Esophagus squamous epithelium (tissue), 5 donors: Measurements from ENCODE around the gene ERC1. TPM values are rescaled to one million over a fixed set of nuclear protein-coding genes. Genes with fewer than 3 reads are reported as not detected.

ENCODE experiments used
- DNase-seq: peaks from one replicate; lab custom pipeline; 2025; lab: John Stamatoyannopoulos, UW
- H3K27ac ChIP-seq, 4 donors: fragments of 200-600 bp; sonication (generic); one replicate each; pipeline ENCODE4 v1.5.1; 2016 to 2019; ENCODE audit warnings: mild to moderate bottlenecking in 1 of 4
- H3K27me3 ChIP-seq, 4 donors: fragments of 200-600 bp; sonication (generic); 1 replicate in 3 of 4; 2 replicates in 1 of 4; pipeline versions ENCODE4 v1.5.1 to v1.6.0; 2017 to 2021; ENCODE audit warnings: antibody characterized with exemption in 1 of 4
- H3K36me3 ChIP-seq, 3 donors: fragments of 200-600 bp; sonication (generic); one replicate each; pipeline ENCODE4 v1.5.1; 2016 to 2019
- H3K4me1 ChIP-seq, 3 donors: fragments of 200-600 bp; sonication (generic); one replicate each; pipeline ENCODE4 v1.5.1; 2017 to 2019
- H3K4me3 ChIP-seq, 4 donors: fragments of 200-600 bp; sonication (generic); 1 replicate in 3 of 4; 2 replicates in 1 of 4; pipeline ENCODE4 v1.5.1; 2016 to 2019; ENCODE audit warnings: mild to moderate bottlenecking in 2 of 4, moderate library complexity in 1 of 4
- H3K9me3 ChIP-seq, 3 donors: fragments of 200-600 bp; sonication (generic); one replicate each; pipeline ENCODE4 v1.5.1; 2016 to 2019
- POLR2A ChIP-seq, 4 donors: fragments of 450-650 bp; IDR thresholded peaks; one replicate each; pipeline ENCODE4 v1.6.1; 2017; ENCODE audit warnings: antibody characterized with exemption in 4 of 4, mild to moderate bottlenecking in 4 of 4, moderate library complexity in 3 of 4
- WGBS, 2 donors: methylation state at CpG; one replicate each; pipeline ENCODE4 v1.1.5; 2018; 5-methylcytosine and 5-hydroxymethylcytosine counted together
- intact Hi-C: fragments of 100-400 bp; cut with DNase I; formaldehyde crosslinking; loops from one replicate; pipeline ENCODE4 v1.15.0; 2022
- total RNA-seq, 4 donors: library from RNA; depleted of rRNA; stranded (reverse); fragments of >200 nt; gene quantifications; one replicate each; pipeline ENCODE4 v1.1.0, GENCODE V29; 2016
- TF ChIP-seq, protein P1 (sequence below), 6 experiments: fragments of 450-650 bp in 4 of 6; fragments of 200-600 bp in 2 of 6; sonication (generic) in 2 of 6; IDR thresholded peaks; one replicate each; pipeline ENCODE4 v1.5.1; 2016 to 2019; ENCODE audit warnings: antibody characterized with exemption in 6 of 6, mild to moderate bottlenecking in 4 of 6, moderate library complexity in 4 of 6
- donor health status: DM: yes; HTN: yes; CAD: no.

ERC1 gene
- total RNA-seq, 4 donors from 2014 or later: 19.0 to 50.7 (median 37.5) TPM

DNA sequence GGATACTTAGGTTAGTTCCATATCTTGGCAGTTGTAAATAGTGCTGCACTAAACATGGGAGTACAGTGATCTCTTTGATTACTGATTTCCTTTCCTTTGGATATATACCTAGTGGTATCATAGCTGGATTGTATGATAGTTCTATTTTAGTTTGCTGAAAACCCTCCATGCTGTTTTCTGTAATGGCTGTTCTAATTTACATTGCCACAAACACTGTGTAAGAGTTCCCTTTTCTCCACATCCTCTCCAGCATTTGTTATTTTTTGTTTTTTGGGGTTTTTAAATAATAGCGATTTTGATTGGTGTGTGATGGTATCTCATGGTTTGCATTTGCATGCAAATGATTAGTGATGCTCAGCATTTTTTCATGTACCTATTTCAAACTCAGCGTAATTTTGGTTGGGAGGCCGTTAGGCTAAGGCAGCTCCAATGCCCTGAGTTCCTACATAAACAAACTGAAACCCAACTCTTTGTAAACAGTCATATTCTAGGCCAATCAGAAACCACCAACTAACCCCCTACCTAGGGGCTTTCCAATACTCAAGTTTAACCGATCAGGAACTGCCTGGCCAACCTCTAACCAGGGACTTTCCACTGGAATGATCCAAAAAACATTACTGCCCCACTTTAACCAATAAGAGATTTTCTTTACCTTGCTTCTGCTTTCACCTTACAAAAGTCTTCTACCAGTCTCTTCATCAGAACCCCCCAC is 431.7 kb downstream of the ERC1 start:
- Histone ChIP-seq H3K27me3 (no peaks in the 10 kb centered on the region), H3K36me3 (peaks cover 0 to 16% (median 0%) of the 10 kb centered on the region in 3 donors), H3K4me3 (no peak overlapping the region), H3K9me3 (peaks cover 0 to 19% (median 6%) of the 10 kb centered on the region in 3 donors), H3K27ac (no peak overlapping the region), H3K4me1 (peaks cover 0 to 4% (median 0%) of the 10 kb centered on the region in 3 donors)
- DNase-seq: no peak
- 83 to 92% methylated on average over 4 of the region's 4 CpGs for WGBS, 2 donors
- intact Hi-C loops: no loop called here
- TF ChIP-seq POLR2A (IDR thresholded peaks at IDR 0.05): no peak
- TF ChIP-seq, protein P1, sequence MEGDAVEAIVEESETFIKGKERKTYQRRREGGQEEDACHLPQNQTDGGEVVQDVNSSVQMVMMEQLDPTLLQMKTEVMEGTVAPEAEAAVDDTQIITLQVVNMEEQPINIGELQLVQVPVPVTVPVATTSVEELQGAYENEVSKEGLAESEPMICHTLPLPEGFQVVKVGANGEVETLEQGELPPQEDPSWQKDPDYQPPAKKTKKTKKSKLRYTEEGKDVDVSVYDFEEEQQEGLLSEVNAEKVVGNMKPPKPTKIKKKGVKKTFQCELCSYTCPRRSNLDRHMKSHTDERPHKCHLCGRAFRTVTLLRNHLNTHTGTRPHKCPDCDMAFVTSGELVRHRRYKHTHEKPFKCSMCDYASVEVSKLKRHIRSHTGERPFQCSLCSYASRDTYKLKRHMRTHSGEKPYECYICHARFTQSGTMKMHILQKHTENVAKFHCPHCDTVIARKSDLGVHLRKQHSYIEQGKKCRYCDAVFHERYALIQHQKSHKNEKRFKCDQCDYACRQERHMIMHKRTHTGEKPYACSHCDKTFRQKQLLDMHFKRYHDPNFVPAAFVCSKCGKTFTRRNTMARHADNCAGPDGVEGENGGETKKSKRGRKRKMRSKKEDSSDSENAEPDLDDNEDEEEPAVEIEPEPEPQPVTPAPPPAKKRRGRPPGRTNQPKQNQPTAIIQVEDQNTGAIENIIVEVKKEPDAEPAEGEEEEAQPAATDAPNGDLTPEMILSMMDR (IDR thresholded peaks at IDR 0.05): no peak

DNA sequence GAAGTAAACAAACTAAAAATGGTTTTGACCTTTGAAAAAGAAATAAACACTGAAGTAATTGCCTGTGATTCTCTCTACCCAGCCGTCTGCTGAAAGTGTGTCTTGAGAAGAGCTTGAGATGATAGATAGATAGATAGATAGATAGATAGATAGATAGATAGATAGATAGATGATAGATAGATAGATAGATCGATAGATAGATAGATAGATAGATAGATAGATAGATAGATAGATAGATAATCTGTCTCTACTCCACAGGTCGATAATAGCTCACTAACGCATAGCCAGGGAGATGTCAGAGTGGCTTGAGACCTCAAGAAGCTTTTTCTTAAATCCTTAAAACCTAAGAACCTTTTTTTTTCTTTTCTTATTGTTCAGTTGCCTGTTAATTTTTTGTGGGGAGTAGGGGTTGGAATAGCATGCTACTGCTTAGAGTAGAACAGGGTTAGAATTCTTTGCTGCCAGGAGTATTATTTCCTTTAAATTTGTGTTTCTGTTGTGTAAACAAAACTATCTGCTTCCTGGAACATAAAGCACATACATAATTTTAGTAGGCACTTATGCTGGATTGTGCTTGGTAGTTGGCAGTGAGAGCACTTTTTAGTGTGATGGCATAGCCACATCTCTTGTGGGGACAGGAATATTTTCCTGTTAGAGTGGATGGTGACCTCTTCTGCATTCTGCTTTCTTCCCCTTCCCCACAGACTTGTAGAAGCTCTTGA is 433.8 kb downstream of the ERC1 start:
- DNase-seq: no peak
- Histone ChIP-seq H3K4me1 (peaks cover 0 to 10% (median 0%) of the 10 kb centered on the region in 3 donors), H3K4me3 (no peak overlapping the region), H3K27me3 (no peaks in the 10 kb centered on the region), H3K27ac (no peak overlapping the region), H3K9me3 (peaks cover 0 to 19% (median 6%) of the 10 kb centered on the region in 3 donors), H3K36me3 (peaks cover 0 to 12% (median 0%) of the 10 kb centered on the region in 3 donors)
- WGBS, 2 donors: 77 to 80% methylated on average over 4 of the region's 4 CpGs
- intact Hi-C loops: no loop called here
- TF ChIP-seq, protein P1 (IDR thresholded peaks at IDR 0.05): no peak
- TF ChIP-seq POLR2A (IDR thresholded peaks at IDR 0.05): no peak

DNA sequence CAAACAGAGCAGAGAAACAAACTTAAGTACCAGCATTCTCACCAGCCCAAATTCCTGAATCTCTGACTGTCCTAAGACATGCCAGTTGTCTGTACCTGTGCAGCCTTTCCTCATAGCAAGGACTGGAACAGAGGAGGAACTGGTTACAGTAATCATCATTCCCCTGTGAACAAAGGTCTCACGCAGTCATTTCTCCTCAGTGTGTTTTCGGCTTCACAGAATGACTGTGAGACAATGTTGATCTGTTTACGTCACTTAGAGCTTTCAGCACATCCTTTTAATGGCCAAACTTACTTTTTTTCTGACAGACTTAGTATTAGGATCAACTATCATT is 434.3 kb downstream of the ERC1 start:
- H3K4me1 ChIP-seq: peaks cover 0 to 10% (median 0%) of the 10 kb centered on the region in 3 donors
- no peak for TF ChIP-seq POLR2A (IDR thresholded peaks at IDR 0.05)
- TF ChIP-seq, protein P1 (IDR thresholded peaks at IDR 0.05): no peak
- H3K27me3 ChIP-seq: no peaks in the 10 kb centered on the region
- 86 to 93% methylated on average over 3 of the region's 3 CpGs for WGBS, 2 donors
- no peak overlapping the region for H3K27ac ChIP-seq
- DNase-seq: no peak
- intact Hi-C loops: no loop called here
- H3K9me3 ChIP-seq: peaks cover 0 to 18% (median 6%) of the 10 kb centered on the region in 3 donors
- no peak overlapping the region for H3K4me3 ChIP-seq
- H3K36me3 ChIP-seq: peaks cover 0 to 12% (median 0%) of the 10 kb centered on the region in 3 donors

DNA sequence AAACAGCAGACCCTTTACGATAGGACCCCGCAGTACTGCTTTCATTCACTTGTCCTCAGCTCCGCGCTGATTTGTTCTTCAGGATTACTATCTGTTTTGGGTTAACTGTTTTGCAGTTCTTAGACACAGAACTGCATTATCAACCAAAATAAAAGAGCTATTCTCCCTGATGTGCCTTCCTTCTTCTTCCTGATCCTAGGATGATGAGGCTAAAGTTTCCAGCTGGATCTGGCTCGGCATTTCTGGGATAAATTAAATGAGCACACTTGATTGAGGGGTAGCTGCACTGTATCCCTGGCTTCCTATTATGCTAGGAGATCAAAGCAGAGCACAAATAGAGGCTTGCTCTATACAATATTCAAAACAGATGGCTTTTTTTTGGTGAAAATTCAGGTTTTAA is 437.6 kb downstream of the ERC1 start:
- intact Hi-C loops: no loop called here
- Histone ChIP-seq H3K27ac (no peak overlapping the region), H3K4me1 (peaks cover 0 to 10% (median 0%) of the 10 kb centered on the region in 3 donors), H3K27me3 (no peaks in the 10 kb centered on the region), H3K36me3 (no peaks in the 10 kb centered on the region), H3K9me3 (no peaks in the 10 kb centered on the region), H3K4me3 (no peak overlapping the region)
- WGBS, 2 donors: 96 to 98% methylated on average over 5 of the region's 5 CpGs
- no peak for DNase-seq
- no peak for TF ChIP-seq POLR2A (IDR thresholded peaks at IDR 0.05)
- TF ChIP-seq, protein P1 (IDR thresholded peaks at IDR 0.05): no peak

DNA sequence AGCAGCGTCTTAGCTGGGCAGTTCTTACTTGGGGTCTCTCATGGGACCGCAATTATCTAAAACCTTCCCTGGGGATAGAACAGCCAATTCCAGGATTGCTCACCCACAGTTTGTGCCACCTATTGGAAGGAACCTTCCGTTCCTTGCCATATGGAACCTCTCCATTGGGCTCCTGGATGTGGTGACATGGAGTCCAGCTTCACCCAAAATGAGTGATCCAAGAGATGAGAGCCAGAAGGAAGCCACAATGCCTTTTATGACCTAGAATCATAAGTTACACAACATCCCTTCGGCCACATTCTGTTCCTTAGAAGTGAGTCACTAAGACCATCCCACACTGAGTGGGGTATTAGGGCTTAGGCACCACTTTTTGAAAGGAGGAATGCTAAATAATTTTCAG is 439.0 kb downstream of the ERC1 start:
- no peak overlapping the region for H3K4me3 ChIP-seq
- H3K4me1 ChIP-seq: peaks cover 0 to 12% (median 0%) of the 10 kb centered on the region in 3 donors
- no peak for TF ChIP-seq POLR2A (IDR thresholded peaks at IDR 0.05)
- TF ChIP-seq, protein P1 (IDR thresholded peaks at IDR 0.05): no peak
- intact Hi-C loops: no loop called here
- H3K9me3 ChIP-seq: no peaks in the 10 kb centered on the region
- 68 to 82% methylated on average over 4 of the region's 4 CpGs for WGBS, 2 donors
- H3K27ac ChIP-seq: peak overlapping the region in 2 of 4 donors; percentile 14 to 66
- DNase-seq: no peak
- H3K27me3 ChIP-seq: no peaks in the 10 kb centered on the region
- no peaks in the 10 kb centered on the region for H3K36me3 ChIP-seq
